Cardiac fibroblast (primary cell): ENCODE measurements around the gene NR3C1.
A peak's percentile ranks its signal among the peaks of the same experiment; 100 is the strongest.

ENCODE experiments used
- DNase-seq, 2 donors: peaks; one replicate each; pipeline versions ENCODE4 v3.0.0 to v3.0.0-alpha.2; 2010; ENCODE audit warnings: low read depth in 2 of 2
- H3K4me3 ChIP-seq, 2 donors: replicated peaks in 1 of 2; 1 replicate in 1 of 2; 2 replicates in 1 of 2; pipeline ENCODE4 v1.5.1; 2011; ENCODE audit warnings: low read depth in 2 of 2, low read length in 2 of 2, mild to moderate bottlenecking in 2 of 2, moderate library complexity in 1 of 2
- CTCF ChIP-seq: IDR thresholded peaks from one replicate; pipeline ENCODE4 v1.5.1; 2011; ENCODE audit warnings: low read depth, mild to moderate bottlenecking, low read length, inconsistent platforms

The NR3C1 gene

GRCh38 chr5:143251190-143251589 is 152.3 kb downstream of the NR3C1 start:
- H3K4me3 ChIP-seq: no peak overlapping the region
- DNase-seq: no peak
- TF ChIP-seq CTCF: no peak

- no peak overlapping the region for H3K4me3 ChIP-seq
- DNase-seq: no peak
- no peak for TF ChIP-seq CTCF
Observed at GRCh38 chr5:143249851-143250250, 153.6 kb downstream of the NR3C1 start.

GRCh38 chr5:143248822-143249579 is 154.5 kb downstream of the NR3C1 start:
- H3K4me3 ChIP-seq: no peak overlapping the region
- peak; percentile 63 to 77 for DNase-seq
- TF ChIP-seq CTCF: no peak

GRCh38 chr5:143248391-143248790 is 155.1 kb downstream of the NR3C1 start:
- no peak for TF ChIP-seq CTCF
- H3K4me3 ChIP-seq: no peak overlapping the region
- no peak for DNase-seq

GRCh38 chr5:143247134-143247815 is 156.2 kb downstream of the NR3C1 start:
- no peak overlapping the region for H3K4me3 ChIP-seq
- no peak for DNase-seq
- no peak for TF ChIP-seq CTCF

GRCh38 chr5:143245929-143246561 is 157.4 kb downstream of the NR3C1 start:
- no peak for TF ChIP-seq CTCF
- no peak overlapping the region for H3K4me3 ChIP-seq
- DNase-seq: peak; percentile 80 to 95
